H9 (cell line): Measurements from ENCODE around the gene DFFB. TPM values are rescaled to one million over a fixed set of nuclear protein-coding genes. Genes with fewer than 3 reads are reported as not detected.

Source experiments
- DNase-seq: peaks from one replicate; pipeline ENCODE4 v3.0.0-alpha.2; 2017
- H2AFZ ChIP-seq: one replicate; pipeline ENCODE4 v1.6.1; 2013; ENCODE audit warnings: mild to moderate bottlenecking, low read length, control low read depth, moderate library complexity
- H2AK5ac ChIP-seq: 2 replicates; pipeline ENCODE4 v1.6.1; 2013; ENCODE audit warnings: low read length, control low read depth, mixed read lengths; ENCODE audit not compliant: insufficient read length
- H2BK120ac ChIP-seq: one replicate; pipeline ENCODE4 v1.6.1; 2013; ENCODE audit warnings: low read depth, mild to moderate bottlenecking, low read length, control low read depth, inconsistent platforms; ENCODE audit not compliant: poor library complexity, severe bottlenecking
- H2BK12ac ChIP-seq: 2 replicates; pipeline ENCODE4 v1.6.1; 2013; ENCODE audit warnings: low read length, control low read depth, mixed read lengths, low read depth; ENCODE audit not compliant: insufficient read length
- H2BK15ac ChIP-seq: 2 replicates; pipeline ENCODE4 v1.6.1; 2013; ENCODE audit warnings: low read depth, low read length, control low read depth
- H2BK20ac ChIP-seq: one replicate; pipeline ENCODE4 v1.6.1; 2013; ENCODE audit warnings: low read depth, mild to moderate bottlenecking, low read length, control low read depth, inconsistent platforms; ENCODE audit not compliant: poor library complexity, severe bottlenecking
- H2BK5ac ChIP-seq: 2 replicates; pipeline ENCODE4 v1.6.1; 2013; ENCODE audit warnings: low read length, control low read depth, mixed read lengths; ENCODE audit not compliant: insufficient read length
- H3K14ac ChIP-seq: 2 replicates; pipeline ENCODE4 v1.6.1; 2013; ENCODE audit warnings: low read length, control low read depth; ENCODE audit not compliant: insufficient read depth
- H3K18ac ChIP-seq: 2 replicates; pipeline ENCODE4 v1.6.1; 2013; ENCODE audit warnings: low read depth, mild to moderate bottlenecking, mixed read lengths, low read length, control low read depth; ENCODE audit not compliant: insufficient read length
- H3K23ac ChIP-seq: 2 replicates; pipeline ENCODE4 v1.6.1; 2013; ENCODE audit warnings: low read length, control low read depth, mixed read lengths, low read depth; ENCODE audit not compliant: insufficient read length
- H3K23me2 ChIP-seq: 2 replicates; pipeline ENCODE4 v1.6.1; 2013; ENCODE audit warnings: low read depth, mild to moderate bottlenecking, mixed read lengths, low read length, control low read depth; ENCODE audit not compliant: insufficient read length, poor library complexity, severe bottlenecking
- H3K27ac ChIP-seq: 2 replicates; pipeline ENCODE4 v1.5.1; 2013; ENCODE audit warnings: low read length, control low read depth, mixed read lengths, low read depth; ENCODE audit not compliant: insufficient read length
- H3K27me3 ChIP-seq: 2 replicates; pipeline ENCODE4 v1.6.1; 2013; ENCODE audit warnings: low read length, control low read depth, inconsistent platforms; ENCODE audit not compliant: insufficient read depth
- H3K4ac ChIP-seq: 2 replicates; pipeline ENCODE4 v1.6.1; 2013; ENCODE audit warnings: low read depth, mild to moderate bottlenecking, control low read depth, inconsistent platforms, low read length, moderate library complexity
- H3K4me1 ChIP-seq: 2 replicates; pipeline ENCODE4 v1.6.1; 2013; ENCODE audit warnings: low read length, control low read depth, inconsistent platforms; ENCODE audit not compliant: insufficient read depth
- H3K4me2 ChIP-seq: 2 replicates; pipeline ENCODE4 v1.6.1; 2013; ENCODE audit warnings: low read length, control low read depth, mixed read lengths; ENCODE audit not compliant: insufficient read length, insufficient read depth
- H3K56ac ChIP-seq: 2 replicates; pipeline ENCODE4 v1.6.1; 2013; ENCODE audit warnings: low read depth, mild to moderate bottlenecking, mixed read lengths, low read length, control low read depth; ENCODE audit not compliant: insufficient read length
- H3K79me1 ChIP-seq: 2 replicates; pipeline ENCODE4 v1.6.1; 2013; ENCODE audit warnings: low read depth, mild to moderate bottlenecking, moderate library complexity, low read length, control low read depth, inconsistent platforms; ENCODE audit not compliant: insufficient read depth, poor library complexity, severe bottlenecking
- H3K79me2 ChIP-seq: 2 replicates; pipeline ENCODE4 v1.6.1; 2013; ENCODE audit warnings: low read length, control low read depth, inconsistent platforms; ENCODE audit not compliant: insufficient read depth
- H3K9ac ChIP-seq: 2 replicates; pipeline ENCODE4 v1.6.1; 2013; ENCODE audit warnings: low read length, control low read depth, mixed read lengths; ENCODE audit not compliant: insufficient read length; ENCODE audit errors: extremely low read depth
- H3K9me3 ChIP-seq: one replicate; pipeline ENCODE4 v1.6.1; 2013; ENCODE audit warnings: low read depth, low read length, inconsistent platforms; ENCODE audit not compliant: control insufficient read depth
- H3T11ph ChIP-seq: one replicate; pipeline ENCODE4 v1.6.1; 2013; ENCODE audit warnings: mild to moderate bottlenecking, low read length, control low read depth, inconsistent platforms
- H4K20me1 ChIP-seq: one replicate; pipeline ENCODE4 v1.6.1; 2013; ENCODE audit not compliant: control insufficient read depth, insufficient read length, insufficient read depth
- H4K5ac ChIP-seq: 2 replicates; pipeline ENCODE4 v1.6.1; 2013; ENCODE audit warnings: low read depth, mild to moderate bottlenecking, mixed read lengths, low read length, control low read depth; ENCODE audit not compliant: insufficient read length
- H4K8ac ChIP-seq: replicated peaks from 2 replicates; pipeline ENCODE4 v1.6.1; 2013; ENCODE audit warnings: low read length, control low read depth, mixed read lengths, low read depth; ENCODE audit not compliant: insufficient read length
- H4K91ac ChIP-seq: 2 replicates; pipeline ENCODE4 v1.6.1; 2013; ENCODE audit warnings: low read depth, mild to moderate bottlenecking, moderate library complexity, mixed read lengths, low read length, control low read depth; ENCODE audit not compliant: insufficient read length
- H3K27ac Mint-ChIP-seq, 3 experiments: 2 replicates in 2 of 3; 3 replicates in 1 of 3; pipeline ENCODE4 v1.8.0; 2020 to 2021; ENCODE audit warnings: mixed read lengths in 3 of 3, mild to moderate bottlenecking in 1 of 3, moderate library complexity in 1 of 3
- H3K27me3 Mint-ChIP-seq: 2 replicates; pipeline ENCODE4 v1.8.0; 2021; ENCODE audit warnings: low read depth, mild to moderate bottlenecking, moderate library complexity, mixed read lengths
- H3K36me3 Mint-ChIP-seq, 3 experiments: 2 replicates in 2 of 3; 3 replicates in 1 of 3; pipeline ENCODE4 v1.8.0; 2020 to 2021; ENCODE audit warnings: low read depth in 3 of 3, mixed read lengths in 3 of 3; ENCODE audit not compliant: insufficient read depth in 1 of 3
- H3K4me1 Mint-ChIP-seq, 2 experiments: 2 replicates each; pipeline ENCODE4 v1.8.0; 2020; ENCODE audit warnings: mixed read lengths in 2 of 2
- H3K4me3 Mint-ChIP-seq, 2 experiments: 2 replicates in 1 of 2; 3 replicates in 1 of 2; pipeline ENCODE4 v1.8.0; 2020 to 2021; ENCODE audit warnings: mild to moderate bottlenecking in 2 of 2, mixed read lengths in 2 of 2, moderate library complexity in 1 of 2
- H3K9me3 Mint-ChIP-seq, 2 experiments: 2 replicates in 1 of 2; 3 replicates in 1 of 2; pipeline ENCODE4 v1.8.0; 2020; ENCODE audit warnings: mild to moderate bottlenecking in 2 of 2, mixed read lengths in 2 of 2, moderate library complexity in 1 of 2
- CTCF ChIP-seq: fragments of 200-600 bp; sonication (generic); conservative IDR thresholded peaks from 3 replicates; pipeline ENCODE4 v1.8.0; 2021; ENCODE audit warnings: antibody characterized with exemption, mild to moderate bottlenecking
- total RNA-seq: library from RNA; stranded (reverse); gene quantifications from 2 replicates; pipeline ENCODE4 v1.2.1, GENCODE V29; 2021

The DFFB gene
- total RNA-seq, 1 experiment from 2014 or later: 9.7 TPM

- no peak overlapping the region for H2BK15ac ChIP-seq
- H3K4me1 ChIP-seq: no peaks in the 10 kb centered on the region
- peaks cover 1% of the 10 kb centered on the region; the same call in 1 of the 2 replicates for H3K27me3 ChIP-seq
- H3K4me3 Mint-ChIP-seq: no peak overlapping the region
- no peaks in the 10 kb centered on the region for H3K27me3 Mint-ChIP-seq
- H2BK12ac ChIP-seq: no peak overlapping the region
- no peak for TF ChIP-seq CTCF
- H3K4me1 Mint-ChIP-seq: peaks cover 0 to 5% of the 10 kb centered on the region in 2 experiments; a peak in 3 of 4 replicates
- no peak overlapping the region for H3K14ac ChIP-seq
- no peak overlapping the region for H4K91ac ChIP-seq
- H3K4me2 ChIP-seq: no peak overlapping the region
- H3K23me2 ChIP-seq: no peaks in the 10 kb centered on the region
- H2BK5ac ChIP-seq: no peak overlapping the region
- H2BK20ac ChIP-seq: no peak overlapping the region
- no peak overlapping the region for H4K5ac ChIP-seq
- H3K9ac ChIP-seq: no peak overlapping the region
- no peak overlapping the region for H2BK120ac ChIP-seq
- H3K4ac ChIP-seq: no peak overlapping the region
- peaks cover 1 to 9% (median 7%) of the 10 kb centered on the region in 3 experiments; a peak in 3 of 7 replicates for H3K36me3 Mint-ChIP-seq
- no peak overlapping the region for H2AFZ ChIP-seq
- H3K56ac ChIP-seq: no peak overlapping the region
- H4K8ac ChIP-seq: no peak overlapping the region
- H3K9me3 ChIP-seq: no peaks in the 10 kb centered on the region
- H3K79me1 ChIP-seq: no peaks in the 10 kb centered on the region
- no peak overlapping the region for H3K27ac Mint-ChIP-seq
- H3K27ac ChIP-seq: no peak overlapping the region
- peaks cover 13% of the 10 kb centered on the region in 2 experiments for H3K9me3 Mint-ChIP-seq
- no peak overlapping the region for H3T11ph ChIP-seq
- no peaks in the 10 kb centered on the region for H3K79me2 ChIP-seq
- DNase-seq: no peak
- no peak overlapping the region for H3K18ac ChIP-seq
- no peak overlapping the region for H2AK5ac ChIP-seq
- H3K23ac ChIP-seq: no peak overlapping the region
- no peaks in the 10 kb centered on the region for H4K20me1 ChIP-seq
Measured at GRCh38 chr1:3926956-3927355, 69.7 kb downstream of the DFFB start.
